Lung (tissue), 12 donors: ENCODE results near the gene DAAM2. TPM values are rescaled to one million over a fixed set of nuclear protein-coding genes. Genes with fewer than 3 reads are reported as not detected.

Experiments
- ATAC-seq: fragments of 200-7000 bp; cut with Tn5 transposase; one replicate; pipeline ENCODE4 v1.9.1; 2020; ENCODE audit warnings: moderate number of reproducible peaks; ENCODE audit not compliant: insufficient read depth, low FRiP score
- DNase-seq, 3 donors: peaks; one replicate each; pipeline ENCODE4 v3.0.0-alpha.2; 2013 to 2017
- H3K27ac ChIP-seq, 2 donors: one replicate each; pipeline ENCODE4 v1.5.1; 2013; ENCODE audit warnings: mild to moderate bottlenecking in 2 of 2, moderate library complexity in 2 of 2, control low read depth in 1 of 2, inconsistent platforms in 1 of 2, low read depth in 1 of 2, low read length in 1 of 2
- H3K27me3 ChIP-seq, 3 donors: one replicate each; pipeline ENCODE4 v1.5.1; 2013; ENCODE audit warnings: low read length in 2 of 3; ENCODE audit not compliant: control insufficient read depth in 3 of 3, insufficient read depth in 3 of 3
- H3K36me3 ChIP-seq, 4 donors: one replicate each; pipeline ENCODE4 v1.5.1; 2013; ENCODE audit warnings: low read length in 4 of 4, mild to moderate bottlenecking in 1 of 4, moderate library complexity in 1 of 4; ENCODE audit not compliant: control insufficient read depth in 4 of 4, insufficient read depth in 4 of 4
- H3K4me1 ChIP-seq, 5 donors: one replicate each; pipeline ENCODE4 v1.5.1; 2013; ENCODE audit warnings: low read length in 5 of 5, mild to moderate bottlenecking in 2 of 5, moderate library complexity in 1 of 5; ENCODE audit not compliant: control insufficient read depth in 5 of 5, insufficient read depth in 5 of 5
- H3K4me3 ChIP-seq: one replicate; pipeline ENCODE4 v1.5.1; 2013; ENCODE audit warnings: mild to moderate bottlenecking, control low read depth, moderate library complexity
- H3K9ac ChIP-seq, 2 donors: one replicate each; pipeline ENCODE4 v1.5.1; 2013; ENCODE audit warnings: low read length in 2 of 2, control low read depth in 1 of 2; ENCODE audit not compliant: insufficient read depth in 1 of 2
- H3K9me3 ChIP-seq, 4 donors: one replicate each; pipeline ENCODE4 v1.5.1; 2013; ENCODE audit warnings: low read length in 3 of 4, mild to moderate bottlenecking in 1 of 4, moderate library complexity in 1 of 4; ENCODE audit not compliant: control insufficient read depth in 4 of 4, insufficient read depth in 3 of 4
- CTCF ChIP-seq: IDR thresholded peaks from 2 replicates; pipeline ENCODE4 v1.5.1; 2012; ENCODE audit warnings: mild to moderate bottlenecking; ENCODE audit errors: control extremely low read depth, extremely low read depth
- WGBS, 2 donors: extraction: QIAGEN DNeasy Blood & Tissue Kit; methylation state at CpG; one replicate each; pipeline ENCODE4 v1.1.7; 2013; 5-methylcytosine and 5-hydroxymethylcytosine counted together
- polyA plus RNA-seq, 2 donors: library from polyadenylated mRNA; stranded (reverse); fragments of 200-250 nt; gene quantifications; one replicate each; pipeline ENCODE4 v1.2.1, GENCODE V29; 2013
- total RNA-seq, 2 donors: library from RNA; depleted of rRNA in 1 of 2; stranded (reverse); fragments of >200 nt in 1 of 2; gene quantifications; one replicate each; pipeline ENCODE4 v1.2.1, GENCODE V29; 2014 to 2021
- donor health status: control.
- donor health status: control.
- donor health status: Bipolar disorder and iron deficiency.
- donor health status: healthy.
- donor health status: DM: yes; HTN: yes; CAD: no.

DAAM2 gene
- total and polyA plus RNA-seq, 4 donors: 13.6 to 43.0 (median 28.5) TPM

- Histone ChIP-seq H3K36me3 (no peaks in the 10 kb centered on the region), H3K9ac (no peak overlapping the region), H3K27ac (no peak overlapping the region), H3K9me3 (no peaks in the 10 kb centered on the region), H3K4me3 (no peak overlapping the region), H3K27me3 (no peaks in the 10 kb centered on the region), H3K4me1 (no peaks in the 10 kb centered on the region)
- TF ChIP-seq CTCF: no peak
- ATAC-seq (no peak), DNase-seq (no peak)
- 71 to 77% methylated on average over 2 of the region's 2 CpGs for WGBS, 2 donors
These were observed 15.6 kb upstream of the DAAM2 start for GRCh38 chr6:39776581-39776980.

- Histone ChIP-seq H3K27ac (no peak overlapping the region), H3K9me3 (no peaks in the 10 kb centered on the region), H3K4me3 (no peak overlapping the region), H3K27me3 (no peaks in the 10 kb centered on the region), H3K4me1 (no peaks in the 10 kb centered on the region), H3K36me3 (no peaks in the 10 kb centered on the region), H3K9ac (no peak overlapping the region)
- no peak for TF ChIP-seq CTCF
- DNase-seq (no peak), ATAC-seq (no peak)
- WGBS, 2 donors: 84 to 90% methylated on average over 10 of the region's 10 CpGs
These were observed 15.0 kb upstream of the DAAM2 start for GRCh38 chr6:39777218-39777617.

- 64 to 79% methylated on average over 4 of the region's 4 CpGs for WGBS, 2 donors
- no peak for ATAC-seq
- DNase-seq: no peak
- no peaks in the 10 kb centered on the region for H3K4me1 ChIP-seq
- H3K9ac ChIP-seq: no peak overlapping the region
- H3K27ac ChIP-seq: no peak overlapping the region
- H3K9me3 ChIP-seq: no peaks in the 10 kb centered on the region
- no peaks in the 10 kb centered on the region for H3K27me3 ChIP-seq
- TF ChIP-seq CTCF: no peak
- no peaks in the 10 kb centered on the region for H3K36me3 ChIP-seq
- H3K4me3 ChIP-seq: no peak overlapping the region
These were observed 14.5 kb upstream of the DAAM2 start for GRCh38 chr6:39777661-39778060.

GRCh38 chr6:39778581-39779255 is 13.5 kb upstream of the DAAM2 start:
- no peaks in the 10 kb centered on the region for H3K9me3 ChIP-seq
- ATAC-seq: no peak
- no peak overlapping the region for H3K27ac ChIP-seq
- no peak for TF ChIP-seq CTCF
- no peak overlapping the region for H3K9ac ChIP-seq
- DNase-seq: no peak
- no peaks in the 10 kb centered on the region for H3K4me1 ChIP-seq
- WGBS, 2 donors: 86 to 89% methylated on average over 2 of the region's 2 CpGs
- no peaks in the 10 kb centered on the region for H3K36me3 ChIP-seq
- H3K27me3 ChIP-seq: no peaks in the 10 kb centered on the region
- no peak overlapping the region for H3K4me3 ChIP-seq
